GM13977 (cell line): ENCODE data around the gene CTIF.

Experiments
- DNase-seq: peaks from one replicate; pipeline ENCODE4 v3.0.0; 2012; ENCODE audit warnings: low spot score
- CTCF ChIP-seq: IDR thresholded peaks from 2 replicates; pipeline ENCODE4 v1.5.1; 2012; ENCODE audit warnings: mild to moderate bottlenecking, control low read depth; ENCODE audit not compliant: insufficient read depth; ENCODE audit errors: extremely low read depth, missing control alignments
- in situ Hi-C: fragments of 300-500 bp; cut with MboI; formaldehyde crosslinking; loops from one replicate; pipeline ENCODE4 v1.12.0; 2022; ENCODE audit warnings: low sequenced_read_pairs, low pct_unique_long_range_greater_than_20kb, mixed read lengths, inconsistent platforms; ENCODE audit not compliant: unreplicated experiment

The CTIF gene

GRCh38 chr18:48706731-48707130 lies 167.9 kb downstream of the CTIF start:
- no peak for DNase-seq
- TF ChIP-seq CTCF, result no peak
- in situ Hi-C loops, result no loop called here

DNA sequence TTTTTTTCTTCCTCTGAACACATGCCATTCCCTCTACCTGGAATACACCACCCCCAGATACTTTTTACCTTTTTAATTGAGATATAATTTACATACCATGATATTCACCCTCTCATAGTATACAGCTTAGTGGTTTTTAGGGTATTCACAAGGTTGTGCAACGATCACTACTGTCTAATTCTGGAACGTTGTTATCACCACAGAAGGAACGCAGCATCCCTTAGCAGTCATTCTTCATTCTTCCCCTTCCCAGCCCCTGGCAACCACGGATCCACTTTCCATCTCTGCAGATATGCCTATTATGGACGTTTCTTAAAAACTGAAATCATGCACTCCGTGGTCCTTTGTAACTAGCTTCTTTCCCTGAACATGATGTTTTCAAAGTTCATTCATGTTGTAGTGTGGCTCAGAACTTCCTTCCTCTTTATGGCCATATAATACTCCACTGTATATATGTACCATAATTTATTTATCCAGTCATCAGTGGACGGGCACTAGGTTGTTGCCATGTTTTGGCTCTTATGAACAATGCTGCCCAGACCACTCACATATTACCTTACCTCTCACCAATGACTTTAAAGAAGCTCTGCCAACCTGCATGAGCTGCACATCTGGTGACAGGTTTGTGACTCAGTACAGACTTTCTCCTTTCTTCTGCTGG lies 168.9 kb downstream of the CTIF start:
- no peak for DNase-seq
- in situ Hi-C loops, result no loop called here
- TF ChIP-seq CTCF, result no peak

DNA sequence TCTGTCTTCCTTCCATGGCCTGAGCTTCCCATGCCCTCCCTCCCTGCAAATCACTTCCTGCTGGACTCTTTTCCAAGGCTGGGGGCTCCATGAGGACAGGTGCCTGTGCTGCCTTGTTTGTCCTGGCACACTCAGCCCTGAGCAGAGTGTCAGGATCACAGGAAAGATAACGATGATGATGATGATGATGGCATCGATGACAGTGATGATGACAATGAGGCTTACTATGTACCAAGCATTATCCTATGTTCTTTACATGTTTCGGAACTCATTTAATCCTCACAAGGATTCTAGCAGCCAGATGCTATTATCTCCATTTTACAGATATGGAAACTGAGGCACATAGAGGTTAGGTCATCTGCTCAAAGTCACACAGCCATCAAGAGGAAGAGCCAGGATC lies 170.0 kb downstream of the CTIF start:
- no peak for DNase-seq
- in situ Hi-C loops, result no loop called here
- no peak for TF ChIP-seq CTCF

DNA sequence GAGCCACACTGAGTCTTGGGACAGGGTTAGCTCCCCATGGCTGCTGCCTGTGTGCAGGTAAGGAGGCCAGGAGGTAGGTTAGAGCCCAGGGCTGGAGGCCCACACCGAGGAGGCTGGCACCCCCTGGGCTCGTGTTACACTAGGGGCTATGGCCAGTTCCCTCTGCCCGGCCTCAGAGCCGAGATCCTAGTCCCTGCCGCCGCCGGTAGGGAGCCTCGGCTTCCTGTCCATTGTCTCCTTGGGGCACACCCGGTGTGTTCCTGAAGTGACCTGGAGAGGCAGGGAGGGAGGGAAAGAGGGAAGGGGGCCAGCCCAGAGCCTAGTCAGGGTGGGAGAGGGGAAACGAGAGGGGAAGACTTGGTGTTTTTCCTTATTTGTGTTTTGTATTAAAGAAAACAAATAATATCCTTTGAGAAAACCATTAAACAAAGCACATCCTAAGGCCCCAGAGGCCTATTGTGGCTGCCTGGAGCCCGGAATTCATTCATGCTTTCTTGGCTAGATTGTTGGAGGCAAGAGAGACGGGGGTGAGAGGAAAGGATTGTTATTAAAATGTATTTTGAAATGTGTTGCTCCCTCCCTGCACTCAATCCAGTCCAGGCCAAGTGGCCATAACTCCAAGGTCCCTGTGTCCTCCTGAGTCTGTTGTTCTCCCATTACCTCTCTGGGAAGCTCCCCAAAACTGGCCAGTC lies 170.7 kb downstream of the CTIF start:
- no peak for DNase-seq
- in situ Hi-C loops, result no loop called here
- no peak for TF ChIP-seq CTCF

- peak; percentile 67 for DNase-seq
- in situ Hi-C loops, result no loop called here
- peak; percentile 61 for TF ChIP-seq CTCF
These were observed 173.0 kb downstream of the CTIF start for GRCh38 chr18:48711651-48712486.

DNA sequence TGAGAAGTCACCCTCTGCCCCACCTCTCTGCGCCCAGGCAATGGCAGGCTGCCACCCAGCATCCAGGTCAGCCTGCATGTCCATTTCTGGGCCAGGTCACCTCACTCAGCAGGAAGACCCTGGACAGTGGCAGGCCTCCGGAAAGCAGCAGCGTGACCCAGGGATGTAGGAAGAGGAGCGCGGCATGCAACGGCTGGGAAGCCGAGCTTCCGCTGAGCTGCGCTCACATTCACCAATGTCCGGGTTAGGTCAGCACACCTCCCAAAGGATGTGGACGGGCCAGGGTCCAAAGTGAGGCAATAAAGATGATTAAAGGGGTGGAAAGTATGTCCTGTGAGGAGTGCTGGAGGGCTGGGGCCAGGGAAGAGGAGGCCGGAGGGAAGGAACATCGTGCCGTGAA lies 174.5 kb downstream of the CTIF start:
- in situ Hi-C loops, result no loop called here
- TF ChIP-seq CTCF, result no peak
- no peak for DNase-seq
